IMR-90 (cell line): ENCODE measurements around the gene NAGS. TPM values are rescaled to one million over a fixed set of nuclear protein-coding genes. Genes with fewer than 3 reads are reported as not detected.

Experiments used
- ATAC-seq: fragments of 200-7000 bp; cut with Tn5 transposase; 2 replicates; pipeline ENCODE4 v1.9.1; 2020; ENCODE audit warnings: low read depth, mild to moderate bottlenecking, moderate library complexity
- BruUV-seq: library from RNA; stranded (reverse); fragments of 400-500 nt; replicated peaks from 2 replicates; lab custom pipeline; 2021; lab: Mats Ljungman, UMichigan
- CTCF ChIA-PET: fragments of 300-600 bp; formaldehyde crosslinking; extraction: SDS; loops from one replicate; lab custom pipeline; 2021; ENCODE audit warnings: antibody characterized with exemption; lab: Yijun Ruan, JAX
- POLR2A ChIA-PET: fragments of 300-600 bp; sonication (Branson Sonifier 250); formaldehyde crosslinking; loops from one replicate; lab custom pipeline; 2022; ENCODE audit warnings: antibody characterized with exemption; ENCODE audit not compliant: unreplicated experiment; lab: Charles Lee
- DNase-seq: peaks from one replicate; pipeline ENCODE4 v3.0.0; 2013
- H2AFZ ChIP-seq: replicated peaks from 2 replicates; pipeline ENCODE3; 2013; ENCODE audit warnings: low read length, mild to moderate bottlenecking; ENCODE audit not compliant: poor library complexity
- H2AK5ac ChIP-seq: 2 replicates; pipeline ENCODE4 v1.6.1; 2013; ENCODE audit warnings: low read depth, low read length, inconsistent platforms
- H2AK9ac ChIP-seq: replicated peaks from 2 replicates; pipeline ENCODE3; 2013; ENCODE audit warnings: mild to moderate bottlenecking, low read depth, low read length, moderate library complexity; ENCODE audit not compliant: poor library complexity
- H2BK120ac ChIP-seq: 2 replicates; pipeline ENCODE4 v1.6.1; 2013; ENCODE audit warnings: low read depth, low read length, inconsistent platforms
- H2BK15ac ChIP-seq: 3 replicates; pipeline ENCODE4 v1.6.1; 2013; ENCODE audit warnings: low read depth, low read length, inconsistent platforms
- H2BK20ac ChIP-seq: 2 replicates; pipeline ENCODE4 v1.6.1; 2013; ENCODE audit warnings: low read depth, mild to moderate bottlenecking, inconsistent platforms, low read length, moderate library complexity
- H2BK5ac ChIP-seq: 2 replicates; pipeline ENCODE4 v1.6.1; 2013; ENCODE audit warnings: mild to moderate bottlenecking, low read depth, low read length, inconsistent platforms; ENCODE audit not compliant: poor library complexity, severe bottlenecking
- H3K14ac ChIP-seq: replicated peaks from 2 replicates; pipeline ENCODE4 v1.6.1; 2013; ENCODE audit warnings: low read depth, low read length, inconsistent platforms
- H3K18ac ChIP-seq: 2 replicates; pipeline ENCODE4 v1.6.1; 2013; ENCODE audit warnings: low read depth, low read length, control low read depth
- H3K23ac ChIP-seq: 2 replicates; pipeline ENCODE4 v1.6.1; 2013; ENCODE audit warnings: low read depth, low read length, inconsistent platforms
- H3K27ac ChIP-seq: 2 replicates; pipeline ENCODE4 v1.5.1; 2013; ENCODE audit warnings: mild to moderate bottlenecking, control low read depth, low read length; ENCODE audit not compliant: insufficient read depth
- H3K27me3 ChIP-seq: 2 replicates; pipeline ENCODE4 v1.6.1; 2013; ENCODE audit warnings: low read length; ENCODE audit not compliant: control insufficient read depth, insufficient read depth
- H3K36me3 ChIP-seq: 2 replicates; pipeline ENCODE4 v1.6.1; 2013; ENCODE audit warnings: low read length, mixed read lengths; ENCODE audit not compliant: control insufficient read depth, insufficient read depth
- H3K4ac ChIP-seq: 2 replicates; pipeline ENCODE4 v1.6.1; 2013; ENCODE audit warnings: low read depth, low read length, inconsistent platforms
- H3K4me1 ChIP-seq: 2 replicates; pipeline ENCODE4 v1.6.1; 2013; ENCODE audit warnings: low read length, mixed read lengths; ENCODE audit not compliant: control insufficient read depth, insufficient read depth
- H3K4me2 ChIP-seq: 2 replicates; pipeline ENCODE4 v1.6.1; 2013; ENCODE audit warnings: low read depth, mild to moderate bottlenecking, control low read depth, low read length, moderate library complexity
- H3K4me3 ChIP-seq: 2 replicates; pipeline ENCODE4 v1.5.1; 2013; ENCODE audit warnings: low read depth, mild to moderate bottlenecking, control low read depth, low read length, moderate library complexity; ENCODE audit not compliant: insufficient read depth
- H3K56ac ChIP-seq: 2 replicates; pipeline ENCODE4 v1.6.1; 2013; ENCODE audit warnings: low read length, inconsistent platforms; ENCODE audit not compliant: insufficient read depth; ENCODE audit errors: extremely low read depth
- H3K79me1 ChIP-seq, 2 experiments: 2 replicates each; pipeline ENCODE4 v1.6.1; 2013; ENCODE audit warnings: low read length in 2 of 2, inconsistent platforms in 1 of 2, low read depth in 1 of 2
- H3K9ac ChIP-seq: 2 replicates; pipeline ENCODE4 v1.6.1; 2013; ENCODE audit warnings: low read depth, low read length, control low read depth
- H3K9me1 ChIP-seq: 2 replicates; pipeline ENCODE4 v1.6.1; 2013; ENCODE audit warnings: low read length, inconsistent platforms; ENCODE audit not compliant: insufficient read depth
- H3K9me3 ChIP-seq: 2 replicates; pipeline ENCODE4 v1.6.1; 2013; ENCODE audit warnings: low read length; ENCODE audit not compliant: control insufficient read depth, insufficient read depth
- H4K20me1 ChIP-seq: 2 replicates; pipeline ENCODE4 v1.6.1; 2013; ENCODE audit warnings: low read length, inconsistent platforms; ENCODE audit not compliant: insufficient read depth
- H4K5ac ChIP-seq: 2 replicates; pipeline ENCODE4 v1.6.1; 2013; ENCODE audit warnings: mild to moderate bottlenecking, low read depth, low read length, control low read depth
- H4K8ac ChIP-seq, 2 experiments: 2 replicates each; pipeline ENCODE4 v1.6.1; 2013; ENCODE audit warnings: low read depth in 2 of 2, low read length in 2 of 2, control low read depth in 1 of 2, inconsistent platforms in 1 of 2
- H4K91ac ChIP-seq: 2 replicates; pipeline ENCODE4 v1.6.1; 2013; ENCODE audit warnings: low read depth, low read length, inconsistent platforms; ENCODE audit not compliant: insufficient read depth
- BHLHE40 ChIP-seq: fragments of 150-350 bp; IDR thresholded peaks from 2 replicates; pipeline ENCODE4 v1.6.1; 2016; ENCODE audit warnings: mild to moderate bottlenecking, low read depth, low read length
- CHD1 ChIP-seq: IDR thresholded peaks from 2 replicates; pipeline ENCODE4 v1.6.1; 2012; ENCODE audit warnings: low read depth, low read length, improper control_type of control experiment
- CTCF ChIP-seq: conservative IDR thresholded peaks from 2 replicates; pipeline ENCODE4 v1.5.1; 2012; ENCODE audit warnings: mild to moderate bottlenecking, low read depth, low read length, improper control_type of control experiment
- ELK1 ChIP-seq: fragments of 150-350 bp; IDR thresholded peaks from 2 replicates; pipeline ENCODE4 v1.6.1; 2016; ENCODE audit warnings: low read depth, mild to moderate bottlenecking, low read length, moderate library complexity, borderline replicate concordance
- MAFK ChIP-seq: IDR thresholded peaks from 2 replicates; pipeline ENCODE4 v1.6.1; 2012; ENCODE audit warnings: low read depth, low read length, improper control_type of control experiment
- MAZ ChIP-seq: IDR thresholded peaks from 2 replicates; pipeline ENCODE4 v1.6.1; 2012; ENCODE audit warnings: low read depth, mild to moderate bottlenecking, low read length, improper control_type of control experiment, moderate library complexity, borderline replicate concordance
- MXI1 ChIP-seq: IDR thresholded peaks from 2 replicates; pipeline ENCODE4 v1.6.1; 2012; ENCODE audit warnings: low read depth, mild to moderate bottlenecking, low read length, moderate library complexity, borderline replicate concordance
- NFE2L2 ChIP-seq: fragments of 150-350 bp; IDR thresholded peaks from 2 replicates; pipeline ENCODE4 v1.6.1; 2016; ENCODE audit warnings: low read depth, mild to moderate bottlenecking, low read length
- RAD21 ChIP-seq: IDR thresholded peaks from 2 replicates; pipeline ENCODE4 v1.6.1; 2012; ENCODE audit warnings: low read length, improper control_type of control experiment
- RCOR1 ChIP-seq: IDR thresholded peaks from 2 replicates; pipeline ENCODE4 v1.6.1; 2012; ENCODE audit warnings: mild to moderate bottlenecking, low read length, improper control_type of control experiment; ENCODE audit not compliant: insufficient replicate concordance
- RFX5 ChIP-seq: IDR thresholded peaks from 2 replicates; pipeline ENCODE4 v1.8.0; 2012; ENCODE audit warnings: low read depth, mild to moderate bottlenecking, low read length, moderate library complexity
- SMC3 ChIP-seq: fragments of 150-350 bp; IDR thresholded peaks from 2 replicates; pipeline ENCODE4 v1.6.1; 2016; ENCODE audit warnings: low read depth, mild to moderate bottlenecking, antibody characterized with exemption, low read length, moderate library complexity
- USF2 ChIP-seq: fragments of 150-350 bp; IDR thresholded peaks from 2 replicates; pipeline ENCODE4 v1.6.1; 2017; ENCODE audit warnings: mild to moderate bottlenecking, antibody characterized with exemption, low read length, low read depth
- WGBS, 2 experiments: methylation state at CpG; one replicate each; pipeline versions ENCODE4 v1.1.5 to v1.1.7; 2013; ENCODE audit warnings: missing lambda C conversion rate in 2 of 2; ENCODE audit not compliant: insufficient read length in 1 of 2; ENCODE audit errors: extremely low coverage in 2 of 2; 5-methylcytosine and 5-hydroxymethylcytosine counted together
- dilution Hi-C: fragments of 300-500 bp; cut with HindIII; formaldehyde crosslinking; loops from one replicate; pipeline ENCODE4 v1.14.3; 2018; ENCODE audit warnings: low sequenced_read_pairs; ENCODE audit not compliant: unreplicated experiment
- in situ Hi-C: fragments of 300-500 bp; cut with MboI; formaldehyde crosslinking; loops from 3 replicates; pipeline ENCODE4 v1.14.3; 2019; ENCODE audit warnings: low sequenced_read_pairs, inconsistent platforms, mixed read lengths
- intact Hi-C: fragments of 100-400 bp; cut with micrococcal nuclease; formaldehyde crosslinking; loops from 2 replicates; pipeline ENCODE4 v1.10.0; 2022
- polyA plus RNA-seq, 3 experiments: library from polyadenylated mRNA; depleted of rRNA; stranded (reverse); fragments of >200 nt; gene quantifications; 2 replicates each; pipeline ENCODE4 v1.2.3, GENCODE V29; 2012; ENCODE audit warnings: low replicate concordance in 1 of 3
- total RNA-seq: library from RNA; depleted of rRNA; stranded (reverse); fragments of >200 nt; gene quantifications from 2 replicates; pipeline ENCODE4 v1.2.3, GENCODE V29; 2012

NAGS gene
- total and polyA plus RNA-seq, 2 of the 4 experiments (the other 2 are of a cell fraction), result 0.54 to 0.99 TPM

DNA sequence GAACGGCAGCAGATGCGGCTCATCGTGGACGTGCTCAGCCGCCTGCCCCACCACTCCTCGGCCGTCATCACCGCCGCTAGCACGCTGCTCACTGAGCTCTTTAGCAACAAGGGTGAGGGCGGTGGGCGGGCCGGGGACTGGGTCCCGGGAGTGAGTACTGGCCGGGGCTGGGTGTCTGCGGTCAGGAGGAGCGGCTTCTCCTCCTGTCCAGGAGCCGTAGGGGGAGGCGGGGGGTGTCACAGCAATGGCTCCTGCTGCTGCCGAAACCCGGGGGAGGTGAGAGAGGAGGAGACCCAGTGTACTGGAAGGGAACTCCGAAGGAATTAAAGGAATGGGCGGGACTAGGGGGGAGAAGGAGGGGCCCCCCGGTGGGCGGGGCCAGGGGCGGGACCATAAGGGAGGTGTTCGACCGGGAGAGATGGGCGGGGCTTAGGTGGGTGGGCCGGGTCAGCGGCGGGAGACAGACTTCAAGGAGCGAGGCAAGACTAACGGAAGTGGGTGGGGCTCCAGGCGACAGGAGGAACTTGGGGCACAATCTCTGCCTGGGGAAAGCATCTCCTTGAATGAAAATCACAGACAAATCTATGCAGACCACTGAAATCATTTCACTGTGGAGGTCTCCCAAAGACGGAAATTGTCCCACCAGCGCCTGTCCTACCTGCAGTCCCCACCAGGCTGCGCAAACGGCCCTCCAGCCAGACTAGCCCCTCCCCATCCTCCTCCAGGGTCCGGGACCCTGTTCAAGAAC is 2.4 kb downstream of the NAGS start:
- peaks cover 3% of the 10 kb centered on the region; the same call in 1 of the 2 replicates for H3K27me3 ChIP-seq
- intact Hi-C loops, result loop anchor here (1.0 kb wide), 2 partner anchors 35 to 109 kb away; no protein-coding TSS in a partner anchor
- no peak overlapping the region; the same call in 1 of the 2 replicates for H3K56ac ChIP-seq
- peak overlapping the region; percentile 86 for H3K4ac ChIP-seq
- peak overlapping the region; percentile 96 for H2AFZ ChIP-seq
- in situ Hi-C loops, result no loop called here
- peak; percentile 91 for ATAC-seq
- peaks cover 23% of the 10 kb centered on the region for H3K4me1 ChIP-seq
- H3K14ac ChIP-seq, result peak overlapping the region; percentile 84
- 3% methylated on average over 21 of the region's 40 CpGs; no CpG with 5 or more reads in 1 of the 2 experiments for WGBS, 2 experiments
- H4K91ac ChIP-seq, result peak overlapping the region; percentile 60
- ChIA-PET CTCF (no interaction called here), POLR2A (no interaction called here)
- peak overlapping the region; percentile 1; the same call in 1 of the 2 replicates for H2BK120ac ChIP-seq
- no peaks in the 10 kb centered on the region; the same call in 1 of the 2 replicates for H3K36me3 ChIP-seq
- no TSS peak for BruUV-seq
- peak overlapping the region; percentile 93 for H2AK9ac ChIP-seq
- H3K4me3 ChIP-seq, result peak overlapping the region; percentile 59
- peak overlapping the region; percentile 56 for H4K5ac ChIP-seq
- H3K79me1 ChIP-seq, result peaks cover 0 to 40% of the 10 kb centered on the region in 2 experiments; a peak in 2 of 4 replicates
- no peaks in the 10 kb centered on the region for H4K20me1 ChIP-seq
- peak overlapping the region; percentile 69 for H2BK5ac ChIP-seq
- H2BK15ac ChIP-seq, result peak overlapping the region; percentile 34; the same call in 1 of the 3 replicates
- DNase-seq, result peak; percentile 92
- peak overlapping the region; percentile 77; the same call in 1 of the 2 replicates for H3K9ac ChIP-seq
- H3K9me3 ChIP-seq, result no peaks in the 10 kb centered on the region
- peaks cover 16% of the 10 kb centered on the region for H3K9me1 ChIP-seq
- no peak overlapping the region for H2BK20ac ChIP-seq
- dilution Hi-C loops, result no loop called here
- H3K27ac ChIP-seq, result peak overlapping the region; percentile 59
- H3K18ac ChIP-seq, result peak overlapping the region; percentile 12; the same call in 1 of the 2 replicates
- H4K8ac ChIP-seq, result peak overlapping the region; percentile 64 to 85; a peak in 3 of 4 replicates
- H2AK5ac ChIP-seq, result peak overlapping the region; percentile 74
- H3K23ac ChIP-seq, result peak overlapping the region; percentile 21; the same call in 1 of the 2 replicates
- peak overlapping the region; percentile 78 for H3K4me2 ChIP-seq
- TF ChIP-seq MAZ (peak; percentile 56; the same call in 1 of the 2 replicates), BHLHE40 (peak; percentile 35; the same call in 1 of the 2 replicates), NFE2L2 (no peak), ELK1 (no peak), RAD21 (peak; percentile 59), RCOR1 (no peak), RFX5 (no peak), CHD1 (no peak), MAFK (no peak), MXI1 (peak; percentile 72), SMC3 (peak; percentile 58), CTCF (peak; percentile 70), USF2 (no peak)
